DLD1 (cell line): ENCODE results near the gene SEMG1.

Source experiments
- in situ Hi-C: cut with HindIII; loops from 2 replicates; pipeline ENCODE4 v1.10.0; 2017; ENCODE audit warnings: low sequenced_read_pairs

Gene SEMG1

GRCh38 chr20:45206725-45207124, at the start of gene SEMG1:
Gene SEMG1 (plus strand): TSS chr20:45207033. CDS start chr20:45207054, 21 bp downstream.
- in situ Hi-C loops: no loop called here

GRCh38 chr20:45157962-45158361, 48.9 kb upstream of the SEMG1 start:
- in situ Hi-C loops: no loop called here

GRCh38 chr20:45163083-45163803, 43.6 kb upstream of the SEMG1 start:
- in situ Hi-C loops: no loop called here

- in situ Hi-C loops: no loop called here
Observed at GRCh38 chr20:45164906-45165305, 41.9 kb upstream of the SEMG1 start.

GRCh38 chr20:45173522-45173921, 33.3 kb upstream of the SEMG1 start:
- in situ Hi-C loops: no loop called here

GRCh38 chr20:45174434-45175364, 32.1 kb upstream of the SEMG1 start, which contains the start of gene PI3:
Gene PI3 (plus strand): TSS chr20:45174902. CDS start chr20:45174923, 21 bp downstream.
- in situ Hi-C loops: loop anchor here (25.0 kb wide), 1 partner anchor 113 kb away; no protein-coding TSS in a partner anchor

- in situ Hi-C loops: loop anchor here (25.0 kb wide), 1 partner anchor 111 kb away; no protein-coding TSS in a partner anchor
Observed at GRCh38 chr20:45176526-45177267, 30.1 kb upstream of the SEMG1 start.

GRCh38 chr20:45179166-45179565, 27.7 kb upstream of the SEMG1 start:
- in situ Hi-C loops: loop anchor here (25.0 kb wide), 1 partner anchor 108 kb away; no protein-coding TSS in a partner anchor

- in situ Hi-C loops: loop anchor here (25.0 kb wide), 1 partner anchor 106 kb away; no protein-coding TSS in a partner anchor
Observed at GRCh38 chr20:45181639-45182038, 25.2 kb upstream of the SEMG1 start.

- in situ Hi-C loops: loop anchor here (25.0 kb wide), 1 partner anchor 104 kb away; no protein-coding TSS in a partner anchor
Observed at GRCh38 chr20:45183084-45183483, 23.7 kb upstream of the SEMG1 start.

GRCh38 chr20:45187693-45188092, 19.1 kb upstream of the SEMG1 start:
- in situ Hi-C loops: loop anchor here (25.0 kb wide), 1 partner anchor 100 kb away; no protein-coding TSS in a partner anchor

- in situ Hi-C loops: loop anchor here (25.0 kb wide), 1 partner anchor 98 kb away; no protein-coding TSS in a partner anchor
Observed at GRCh38 chr20:45189067-45189609, 17.7 kb upstream of the SEMG1 start.

GRCh38 chr20:45189861-45190260, 17.0 kb upstream of the SEMG1 start:
- in situ Hi-C loops: loop anchor here (25.0 kb wide), 1 partner anchor 97 kb away; no protein-coding TSS in a partner anchor

GRCh38 chr20:45191926-45192325, 14.9 kb upstream of the SEMG1 start:
- in situ Hi-C loops: loop anchor here (25.0 kb wide), 1 partner anchor 95 kb away; no protein-coding TSS in a partner anchor

GRCh38 chr20:45193331-45193730, 13.5 kb upstream of the SEMG1 start:
- in situ Hi-C loops: loop anchor here (25.0 kb wide), 1 partner anchor 94 kb away; no protein-coding TSS in a partner anchor

- in situ Hi-C loops: no loop called here
Observed at GRCh38 chr20:45209924-45210323, 3.1 kb downstream of the SEMG1 start.

GRCh38 chr20:45211569-45212474, 5.0 kb downstream of the SEMG1 start:
- in situ Hi-C loops: no loop called here

- in situ Hi-C loops: no loop called here
Observed at GRCh38 chr20:45212836-45213235, 6.0 kb downstream of the SEMG1 start.

GRCh38 chr20:45218124-45218523, 11.3 kb downstream of the SEMG1 start:
- in situ Hi-C loops: no loop called here
